Skeletal muscle satellite cell (primary cell): ENCODE data around the gene DDIT4.
"Not testable (repeated sequence)": the region's sequence is repeated elsewhere in the genome, so short reads cannot be mapped to it uniquely, and the experiment has no call there.

Source experiments
- H3K27me3 ChIP-seq: 2 replicates; pipeline ENCODE4 v1.7.0; 2013; ENCODE audit warnings: low read length; ENCODE audit not compliant: control insufficient read depth, insufficient read depth
- H3K36me3 ChIP-seq: 2 replicates; pipeline ENCODE4 v1.7.0; 2013; ENCODE audit warnings: mild to moderate bottlenecking, control low read depth, low read length; ENCODE audit not compliant: insufficient read depth
- H3K4me1 ChIP-seq: 2 replicates; pipeline ENCODE4 v1.7.0; 2013; ENCODE audit warnings: low read length; ENCODE audit not compliant: control insufficient read depth, insufficient read depth
- H3K4me2 ChIP-seq: 2 replicates; pipeline ENCODE4 v1.7.0; 2013; ENCODE audit warnings: mild to moderate bottlenecking, low read length
- H3K4me3 ChIP-seq: 2 replicates; pipeline ENCODE4 v1.7.0; 2013; ENCODE audit warnings: low read length
- H3K9ac ChIP-seq: 2 replicates; pipeline ENCODE4 v1.7.0; 2013; ENCODE audit warnings: mild to moderate bottlenecking, low read depth, low read length, moderate library complexity
- H3K9me3 ChIP-seq: replicated peaks from 2 replicates; pipeline ENCODE4 v1.7.0; 2013; ENCODE audit warnings: mild to moderate bottlenecking, control low read depth, low read length

DDIT4 gene

GRCh38 chr10:72307711-72308110 lies 34.0 kb downstream of the DDIT4 start:
- H3K4me1 ChIP-seq, result peaks cover 30% of the 10 kb centered on the region
- not testable (repeated sequence) for H3K27me3 ChIP-seq, H3K9ac ChIP-seq, H3K36me3 ChIP-seq, H3K4me3 ChIP-seq, H3K9me3 ChIP-seq, H3K4me2 ChIP-seq

- peaks cover 30% of the 10 kb centered on the region for H3K4me1 ChIP-seq
- H3K9me3 ChIP-seq, result no peaks in the 10 kb centered on the region
- H3K4me2 ChIP-seq, result no peak overlapping the region
- no peaks in the 10 kb centered on the region for H3K27me3 ChIP-seq
- no peak overlapping the region for H3K4me3 ChIP-seq
- H3K36me3 ChIP-seq, result no peaks in the 10 kb centered on the region
- peak overlapping the region; percentile 16 for H3K9ac ChIP-seq
Measured at GRCh38 chr10:72308320-72308987, 34.7 kb downstream of the DDIT4 start.

- no peaks in the 10 kb centered on the region for H3K36me3 ChIP-seq
- H3K4me3 ChIP-seq, result no peak overlapping the region
- H3K9me3 ChIP-seq, result no peaks in the 10 kb centered on the region
- H3K27me3 ChIP-seq, result no peaks in the 10 kb centered on the region
- peaks cover 30% of the 10 kb centered on the region for H3K4me1 ChIP-seq
- H3K9ac ChIP-seq, result peak overlapping the region; percentile 7
- peak overlapping the region; percentile 23 for H3K4me2 ChIP-seq
Measured at GRCh38 chr10:72309290-72310240, 35.8 kb downstream of the DDIT4 start.

DNA sequence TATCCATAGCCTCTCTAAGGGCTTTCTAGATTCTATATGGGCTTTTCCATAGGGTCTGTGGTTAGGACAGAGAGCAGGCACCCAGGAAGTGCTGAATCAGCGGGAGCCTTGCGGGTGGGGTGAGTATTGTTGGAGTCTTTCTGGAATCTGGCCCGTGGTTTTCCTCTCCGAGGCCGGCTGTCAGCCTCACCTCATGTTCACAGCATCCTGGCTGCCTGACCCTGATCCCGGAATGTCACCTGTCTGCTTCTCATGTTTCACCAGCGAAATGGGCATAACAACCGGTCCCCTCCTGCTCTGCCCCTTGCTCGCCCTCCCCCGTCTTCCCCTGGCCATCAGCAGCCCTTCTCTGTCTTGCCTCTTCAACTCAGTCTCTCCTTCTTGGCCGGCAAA lies 36.5 kb downstream of the DDIT4 start:
- H3K36me3 ChIP-seq, result no peaks in the 10 kb centered on the region
- peak overlapping the region; percentile 7 for H3K9ac ChIP-seq
- H3K4me3 ChIP-seq, result no peak overlapping the region
- H3K4me1 ChIP-seq, result peaks cover 34% of the 10 kb centered on the region
- H3K27me3 ChIP-seq, result no peaks in the 10 kb centered on the region
- H3K4me2 ChIP-seq, result peak overlapping the region; percentile 23
- no peaks in the 10 kb centered on the region for H3K9me3 ChIP-seq

GRCh38 chr10:72310636-72311035 lies 36.9 kb downstream of the DDIT4 start:
- H3K9ac ChIP-seq, result no peak overlapping the region
- no peak overlapping the region for H3K4me3 ChIP-seq
- no peak overlapping the region for H3K4me2 ChIP-seq
- no peaks in the 10 kb centered on the region for H3K36me3 ChIP-seq
- no peaks in the 10 kb centered on the region for H3K27me3 ChIP-seq
- H3K9me3 ChIP-seq, result no peaks in the 10 kb centered on the region
- H3K4me1 ChIP-seq, result peaks cover 38% of the 10 kb centered on the region

- H3K9me3 ChIP-seq, result no peaks in the 10 kb centered on the region
- no peaks in the 10 kb centered on the region for H3K36me3 ChIP-seq
- H3K9ac ChIP-seq, result no peak overlapping the region
- H3K4me1 ChIP-seq, result peaks cover 43% of the 10 kb centered on the region
- no peak overlapping the region for H3K4me2 ChIP-seq
- no peaks in the 10 kb centered on the region for H3K27me3 ChIP-seq
- H3K4me3 ChIP-seq, result no peak overlapping the region
Measured at GRCh38 chr10:72311667-72312066, 37.9 kb downstream of the DDIT4 start.

DNA sequence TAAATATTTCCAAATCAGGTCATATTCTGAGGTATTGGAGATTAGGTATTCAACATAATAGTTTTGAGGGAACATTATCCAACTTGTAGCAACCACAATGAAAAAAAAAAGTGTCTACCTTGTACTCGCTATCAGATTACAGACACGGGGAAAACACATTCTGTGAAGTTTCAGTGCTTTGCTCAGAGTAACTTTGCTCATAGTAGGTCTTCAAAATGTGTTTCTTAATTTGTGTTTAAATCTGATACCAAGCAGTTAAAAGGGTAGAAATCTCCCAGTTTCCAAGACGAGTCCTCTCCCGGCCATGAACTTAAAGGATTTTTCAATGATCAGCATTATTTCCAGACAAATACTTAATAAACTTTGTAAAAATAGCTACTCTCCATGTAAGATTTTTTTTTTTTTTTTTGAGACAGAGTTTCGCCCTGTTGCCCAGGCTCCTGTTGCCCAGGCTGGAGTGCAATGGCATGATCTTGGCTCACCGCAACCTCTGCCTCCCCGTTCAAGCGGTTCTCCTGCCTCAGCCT lies 39.2 kb downstream of the DDIT4 start:
- Histone ChIP-seq H3K9ac (no peak overlapping the region), H3K9me3 (no peaks in the 10 kb centered on the region), H3K4me1 (peaks cover 43% of the 10 kb centered on the region), H3K4me3 (no peak overlapping the region), H3K36me3 (no peaks in the 10 kb centered on the region), H3K27me3 (no peaks in the 10 kb centered on the region), H3K4me2 (no peak overlapping the region)

DNA sequence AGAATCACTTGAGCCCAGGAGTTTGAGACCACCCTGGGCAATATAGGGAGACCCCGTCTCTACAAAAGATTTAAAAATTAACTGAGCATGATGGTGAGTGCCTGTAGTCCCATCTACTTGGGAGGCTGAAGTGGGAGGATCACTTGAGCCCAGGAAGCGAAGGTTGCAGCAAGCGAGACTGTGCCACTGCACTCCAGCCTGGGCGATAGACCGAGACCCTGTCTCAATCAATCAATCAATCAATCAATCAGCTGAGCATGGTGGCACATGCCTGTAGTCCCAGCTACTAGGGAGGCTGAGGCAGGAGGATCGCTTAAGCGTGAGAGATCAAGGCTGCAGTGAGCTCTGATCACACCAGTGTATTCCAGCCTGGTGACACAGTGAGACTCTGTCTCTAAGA lies 40.5 kb downstream of the DDIT4 start:
- H3K9me3 ChIP-seq, result no peaks in the 10 kb centered on the region
- H3K9ac ChIP-seq, result no peak overlapping the region
- H3K4me1 ChIP-seq, result peaks cover 39% of the 10 kb centered on the region
- H3K4me2 ChIP-seq, result no peak overlapping the region
- H3K4me3 ChIP-seq, result no peak overlapping the region
- H3K27me3 ChIP-seq, result no peaks in the 10 kb centered on the region
- H3K36me3 ChIP-seq, result no peaks in the 10 kb centered on the region

GRCh38 chr10:72315054-72315453 lies 41.3 kb downstream of the DDIT4 start:
- Histone ChIP-seq H3K27me3 (no peaks in the 10 kb centered on the region), H3K9me3 (no peaks in the 10 kb centered on the region), H3K4me1 (peaks cover 38% of the 10 kb centered on the region), H3K4me2 (no peak overlapping the region), H3K4me3 (no peak overlapping the region), H3K36me3 (no peaks in the 10 kb centered on the region), H3K9ac (no peak overlapping the region)

- Histone ChIP-seq H3K9me3 (no peaks in the 10 kb centered on the region), H3K4me2 (no peak overlapping the region), H3K4me1 (peaks cover 37% of the 10 kb centered on the region), H3K36me3 (no peaks in the 10 kb centered on the region), H3K27me3 (no peaks in the 10 kb centered on the region), H3K9ac (no peak overlapping the region), H3K4me3 (no peak overlapping the region)
Measured at GRCh38 chr10:72315611-72316385, 42.1 kb downstream of the DDIT4 start.

GRCh38 chr10:72316386-72316700 lies 42.6 kb downstream of the DDIT4 start:
- Histone ChIP-seq H3K4me1 (peaks cover 40% of the 10 kb centered on the region), H3K9ac (no peak overlapping the region)

More at GRCh38 chr10:72316386-72316700, 42.6 kb downstream of the DDIT4 start:
- H3K27me3 ChIP-seq, result no peaks in the 10 kb centered on the region
- no peaks in the 10 kb centered on the region for H3K9me3 ChIP-seq
- no peak overlapping the region for H3K4me3 ChIP-seq
- no peak overlapping the region for H3K4me2 ChIP-seq
- no peaks in the 10 kb centered on the region for H3K36me3 ChIP-seq
